ENCODE data around the gene SLX4IP.

- TF ChIP-seq CTCF (IDR thresholded peaks at IDR 0.05; ENCODE audit: insufficient read depth, low read depth, low read length) (no peak), EZH2 (IDR thresholded peaks at IDR 0.05; ENCODE audit: insufficient read depth, low read length) (no peak)
Measured at GRCh38 chr20:10531848-10532247, 96.7 kb downstream of the SLX4IP start.

Measured in astrocyte (in vitro differentiated cells and primary cell).